CD4-positive, alpha-beta T cell treated with Interleukin-17A for 4 hours (primary cell): ENCODE measurements around the gene ADRA1B.
"Not testable (repeated sequence)": the region's sequence is repeated elsewhere in the genome, so short reads cannot be mapped to it uniquely, and the experiment has no call there.

Source experiments
- DNase-seq: peaks from one replicate; pipeline ENCODE4 v3.0.0-alpha.2; 2020; ENCODE audit warnings: mixed read lengths

The ADRA1B gene

DNA sequence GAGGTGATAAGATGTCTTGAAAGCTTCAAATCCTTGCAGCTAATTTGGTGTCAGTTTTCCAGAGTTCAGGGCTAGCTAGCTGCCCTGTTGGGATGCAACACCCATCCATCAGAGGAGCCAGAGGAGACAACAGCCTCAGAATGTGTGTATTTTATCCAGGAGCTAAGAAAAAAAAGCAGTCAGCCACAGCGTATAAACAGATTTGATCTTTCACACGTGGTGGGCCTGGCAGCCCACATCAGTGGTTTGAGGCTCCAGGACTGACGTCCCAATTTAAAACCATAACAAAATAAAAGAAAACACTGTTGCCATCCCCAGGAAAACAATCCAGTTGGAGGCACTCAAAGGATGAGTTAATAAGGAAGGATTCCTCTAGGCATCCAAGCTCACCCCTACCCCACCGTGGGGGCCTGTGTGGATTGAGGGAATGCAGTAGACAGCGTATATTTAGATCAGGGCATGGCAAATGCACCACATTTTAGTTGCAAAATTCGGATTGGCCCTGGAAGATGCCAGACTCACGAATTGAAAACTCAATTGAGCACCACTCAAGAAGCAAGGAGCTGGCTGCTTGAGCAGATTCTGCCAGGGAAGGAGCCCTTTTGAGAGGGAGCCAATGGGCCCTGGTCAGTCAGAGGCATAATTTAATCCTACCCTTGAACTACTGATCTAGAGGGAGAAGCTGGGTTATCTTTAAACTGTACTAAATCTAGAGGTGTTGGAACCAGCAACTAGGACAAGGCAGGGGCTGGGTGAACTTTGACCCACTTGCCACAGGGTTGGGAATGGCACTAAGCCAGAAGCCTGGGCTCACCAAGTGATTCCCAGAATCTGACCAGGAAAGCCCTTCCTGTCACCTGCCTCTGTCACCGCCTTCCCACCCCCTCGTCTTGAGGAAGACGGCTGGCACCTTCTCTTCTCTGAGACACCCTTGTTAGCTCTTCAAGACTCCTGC is 17.5 kb downstream of the ADRA1B start:
- no peak for DNase-seq

DNA sequence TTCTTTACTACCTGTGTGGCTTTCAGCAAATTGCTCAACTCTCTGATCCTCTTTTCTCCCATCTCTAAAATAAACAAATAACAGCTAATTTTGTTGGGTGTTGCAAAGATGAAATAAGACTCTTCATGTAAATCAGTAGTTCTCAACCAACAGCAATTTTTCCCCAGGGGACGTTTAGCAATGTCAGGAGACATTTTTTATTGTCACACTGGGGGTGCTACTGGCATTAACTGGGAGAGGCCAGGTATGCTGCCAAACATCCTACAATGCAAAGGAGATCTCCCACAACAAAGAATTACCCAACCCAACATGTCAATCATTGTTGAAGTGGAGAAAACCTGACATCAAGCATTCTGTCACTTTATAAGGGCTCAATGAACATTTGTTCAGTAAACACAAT is 19.7 kb downstream of the ADRA1B start:
- no peak for DNase-seq

DNA sequence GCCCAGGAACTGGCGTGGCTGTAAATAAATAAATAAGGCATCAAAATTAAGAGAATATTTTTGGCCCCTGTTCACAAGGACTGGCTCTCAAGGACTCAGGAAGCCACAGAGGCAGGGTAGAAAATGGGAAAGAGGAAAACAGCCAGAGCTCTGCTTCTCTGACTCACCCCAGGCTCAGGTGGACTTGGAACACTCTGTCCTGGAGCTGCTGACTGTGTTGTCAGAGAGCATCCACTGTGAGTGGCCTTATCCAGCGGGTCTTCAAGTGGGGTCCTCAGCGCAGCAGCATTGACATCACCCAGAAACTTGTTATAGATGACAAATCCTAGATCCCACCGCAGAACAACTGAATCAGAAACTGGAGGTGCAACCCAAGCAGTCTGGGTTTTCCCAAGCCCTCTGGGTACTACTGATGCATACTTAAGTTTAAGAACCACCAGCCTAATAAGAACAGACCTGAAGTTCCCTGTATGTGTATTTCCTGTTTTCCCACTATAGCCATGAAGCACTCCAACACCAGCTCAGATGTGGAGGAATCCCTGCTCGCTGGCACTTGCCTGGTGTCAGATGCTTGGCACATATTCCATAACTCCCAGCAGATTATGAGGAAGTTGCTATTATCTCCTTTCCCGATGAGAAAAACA is 20.5 kb downstream of the ADRA1B start:
- no peak for DNase-seq

DNA sequence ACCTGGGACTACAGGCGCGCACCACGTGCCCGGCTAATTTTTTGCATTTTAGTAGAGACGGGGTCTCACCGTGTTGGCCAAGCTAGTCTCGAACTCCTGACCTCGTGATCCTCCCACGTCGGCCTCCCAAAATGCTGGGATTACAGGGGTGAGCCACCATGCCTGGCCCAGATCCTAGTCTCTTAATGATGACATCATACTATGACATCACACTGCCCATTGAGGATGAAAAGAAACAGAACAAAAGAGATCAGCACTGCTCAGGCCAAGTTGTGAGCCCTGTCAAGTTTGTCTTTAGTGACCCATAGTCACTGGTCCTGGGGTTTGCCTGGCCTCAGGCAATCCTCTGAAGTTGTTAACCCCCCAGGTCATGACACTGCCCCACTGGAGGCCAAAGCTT is 21.3 kb downstream of the ADRA1B start:
- no peak for DNase-seq

DNA sequence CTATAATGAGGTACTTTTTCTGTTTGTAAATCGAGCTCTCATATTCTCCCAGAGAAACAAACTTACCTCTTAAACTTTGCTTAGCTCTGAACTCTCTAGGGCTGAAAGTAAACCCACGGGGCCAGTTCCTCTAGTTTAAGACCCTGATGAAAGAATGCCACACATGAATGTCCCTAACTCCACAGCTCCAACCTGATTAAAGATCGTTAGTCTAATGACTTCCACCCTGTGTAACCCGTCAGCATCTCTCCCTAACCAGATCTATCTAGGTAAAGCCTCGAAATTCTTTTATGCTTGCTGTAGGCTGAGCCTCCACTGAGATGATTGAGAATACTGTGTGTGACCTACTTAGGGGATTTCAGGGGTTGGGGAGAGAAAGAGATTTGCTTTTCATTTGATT is 27.0 kb downstream of the ADRA1B start:
- DNase-seq = no peak

DNA sequence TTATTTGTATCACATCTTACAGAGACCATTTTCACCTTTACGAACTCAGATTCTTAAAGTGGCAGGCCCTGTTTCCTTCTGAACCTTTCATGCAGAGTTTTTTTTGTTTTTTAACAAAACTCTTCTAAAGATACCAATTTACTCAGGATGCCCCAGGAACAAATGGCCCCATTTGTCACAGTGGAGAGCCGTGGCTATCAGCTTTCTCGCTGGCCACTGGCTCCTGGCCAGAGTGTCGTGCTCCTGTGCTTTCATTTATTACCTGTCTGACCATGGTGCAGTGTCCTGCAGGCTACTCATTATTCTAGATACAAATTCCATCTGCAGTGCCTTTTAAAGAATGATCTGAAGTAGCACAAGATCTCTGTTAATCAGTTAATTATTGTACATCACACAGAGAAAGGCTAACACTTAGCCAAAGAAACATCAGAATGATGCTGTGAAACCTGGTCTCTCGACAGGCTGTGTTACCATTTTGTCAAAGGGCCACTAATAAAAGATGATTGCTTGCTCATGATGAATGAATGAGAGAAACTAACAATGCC is 27.8 kb downstream of the ADRA1B start:
- DNase-seq = no peak

DNA sequence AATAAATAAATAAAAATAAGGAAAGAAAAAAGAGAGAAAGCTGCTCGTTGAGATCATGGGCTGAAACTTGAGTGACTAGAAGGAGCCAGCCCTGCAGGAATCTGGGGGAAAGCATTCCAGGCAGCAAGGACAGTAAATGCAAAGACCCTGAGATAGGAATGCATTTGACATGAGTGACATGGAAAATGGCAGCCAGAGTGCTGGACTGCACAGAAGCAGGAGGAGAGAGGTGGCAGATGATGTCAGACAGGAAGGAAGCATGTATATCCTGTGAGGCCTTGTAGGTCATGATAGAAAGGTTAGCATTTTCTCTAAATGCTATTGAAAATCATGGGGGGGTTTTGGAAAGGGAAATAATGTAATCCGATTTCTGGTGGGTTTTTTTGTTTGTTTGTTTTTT is 29.1 kb downstream of the ADRA1B start:
- DNase-seq = no peak

DNA sequence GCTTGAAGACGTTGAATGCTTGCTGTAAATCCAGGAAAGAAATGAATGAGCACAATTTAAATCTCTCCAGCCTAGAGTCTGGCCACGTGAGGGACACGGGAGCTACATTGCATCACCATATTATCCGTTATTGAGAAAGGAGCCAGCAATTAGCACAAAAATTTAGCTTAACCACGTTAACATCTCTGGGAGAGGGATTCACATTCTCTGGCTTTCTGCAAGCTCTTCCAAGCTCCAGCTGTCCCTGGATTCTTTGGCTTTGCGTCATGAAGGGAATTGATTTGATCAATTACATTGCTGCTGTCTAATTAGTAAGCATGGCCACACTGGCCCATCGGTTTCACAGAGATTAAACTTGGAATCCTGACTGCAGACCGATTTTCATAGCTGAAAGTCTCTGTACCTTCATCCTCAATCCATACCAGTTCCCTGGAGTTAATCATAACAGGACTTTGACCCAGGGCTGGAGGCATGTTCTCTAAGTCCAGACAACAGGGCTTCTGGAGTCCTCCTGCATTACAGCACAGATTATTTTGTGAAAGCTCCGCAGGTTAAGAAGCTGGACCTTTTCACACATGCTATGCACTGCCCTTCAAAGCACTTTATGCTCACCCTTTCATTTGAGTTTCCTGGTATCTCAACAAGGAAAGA is 31.6 kb downstream of the ADRA1B start:
- DNase-seq = no peak

DNA sequence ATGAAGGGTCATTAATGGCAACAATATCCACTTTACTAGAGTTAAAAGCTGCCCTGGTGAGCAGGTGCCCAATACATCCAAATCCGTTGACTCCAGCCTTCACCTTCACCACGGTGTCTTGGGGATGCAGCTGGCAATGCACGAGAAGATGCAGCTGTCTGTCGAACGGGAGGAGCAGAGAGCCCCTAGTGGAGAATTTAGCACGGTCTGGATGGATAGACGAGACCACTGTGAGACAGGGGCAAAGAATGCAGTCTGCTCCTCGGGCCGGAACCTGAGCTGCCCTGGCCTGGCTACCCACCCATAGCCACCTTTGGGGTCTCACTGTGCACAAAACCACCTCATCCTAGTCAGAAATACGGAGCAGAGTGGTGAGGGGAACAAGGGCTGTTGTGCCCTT is 35.1 kb downstream of the ADRA1B start:
- DNase-seq = no peak

DNA sequence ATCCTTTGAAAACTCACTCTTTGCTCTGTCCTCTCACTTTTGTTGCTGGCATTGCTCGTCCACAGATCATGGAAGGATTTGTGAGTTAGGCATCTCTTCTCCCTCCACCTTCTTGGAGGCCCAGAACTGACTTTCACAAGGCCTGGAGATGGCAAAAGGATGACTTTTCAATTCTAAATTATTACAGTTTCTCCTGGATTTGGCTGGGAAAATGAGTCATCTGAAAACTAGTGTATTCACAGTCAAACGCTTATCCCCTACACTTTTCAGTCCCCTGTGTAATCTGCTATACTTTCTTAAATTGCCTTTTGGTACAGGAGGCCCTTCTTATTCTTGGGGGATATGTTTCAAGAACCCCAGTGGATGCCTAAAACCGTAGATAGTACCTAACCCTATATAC is 35.6 kb downstream of the ADRA1B start:
- DNase-seq = no peak

DNA sequence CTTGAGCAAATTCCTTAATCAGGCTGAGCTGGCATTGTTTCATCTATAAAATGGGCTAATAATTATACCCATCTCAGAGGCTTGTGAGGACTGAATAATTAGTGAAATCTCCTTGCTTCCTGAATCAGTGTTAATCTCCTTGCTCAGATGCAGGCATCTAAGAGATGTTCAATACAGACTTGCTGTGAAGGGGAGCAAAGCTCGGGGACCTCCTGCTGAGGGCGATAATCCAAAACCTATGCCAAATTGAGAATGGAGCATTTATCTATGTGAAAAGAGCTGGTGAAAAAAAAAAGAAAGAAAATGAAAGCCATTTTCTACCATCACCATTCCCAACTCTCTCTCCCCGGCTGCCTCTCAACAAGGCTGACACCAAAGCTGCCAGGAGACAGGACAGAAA is 37.3 kb downstream of the ADRA1B start:
- DNase-seq = no peak

DNA sequence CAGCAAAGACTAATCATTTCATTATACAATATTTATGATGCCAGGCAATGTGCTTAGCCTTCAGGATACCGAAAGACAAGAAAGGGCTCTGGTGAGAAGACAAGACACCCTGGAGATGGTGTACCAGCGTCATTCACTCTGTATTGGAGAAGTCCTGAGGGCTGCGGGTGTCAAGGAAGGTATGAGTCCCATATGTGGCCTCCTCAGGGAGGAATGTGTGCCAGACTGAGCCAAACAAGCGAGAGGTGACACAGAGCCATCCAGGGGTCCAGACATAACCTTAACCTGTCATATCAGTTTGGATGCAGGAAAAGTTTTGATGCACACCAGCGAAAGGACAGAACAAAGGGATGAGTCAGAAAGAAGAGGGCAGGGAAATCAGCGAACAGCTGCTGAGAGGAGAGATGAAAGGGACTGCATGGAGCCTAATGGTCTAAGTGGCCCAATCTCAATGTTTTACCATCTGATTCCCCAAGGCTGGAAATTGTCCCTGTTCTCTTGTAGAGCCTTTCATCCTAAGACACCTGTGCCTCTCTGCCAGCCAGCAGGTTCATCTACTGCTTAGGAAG is 38.9 kb downstream of the ADRA1B start:
- no peak for DNase-seq

DNA sequence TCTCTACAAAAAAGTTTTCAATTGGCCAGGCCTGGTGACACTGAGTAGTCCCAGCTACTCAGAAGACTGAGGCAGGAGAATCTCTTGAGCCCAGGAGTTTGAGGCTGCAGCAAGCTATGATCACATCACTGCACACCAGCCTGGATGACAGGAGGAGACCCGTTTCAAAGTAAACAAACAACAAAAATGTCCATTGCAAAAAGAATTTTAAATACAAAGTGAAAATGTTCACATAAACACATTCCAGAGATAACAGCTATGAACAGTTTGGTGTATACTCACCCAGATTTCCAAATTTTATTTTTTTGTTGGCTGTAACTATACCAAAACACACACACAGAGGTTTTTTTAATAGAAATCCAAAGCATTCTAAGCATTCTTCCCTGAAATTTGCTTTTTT is 39.8 kb downstream of the ADRA1B start:
- DNase-seq = no peak

DNA sequence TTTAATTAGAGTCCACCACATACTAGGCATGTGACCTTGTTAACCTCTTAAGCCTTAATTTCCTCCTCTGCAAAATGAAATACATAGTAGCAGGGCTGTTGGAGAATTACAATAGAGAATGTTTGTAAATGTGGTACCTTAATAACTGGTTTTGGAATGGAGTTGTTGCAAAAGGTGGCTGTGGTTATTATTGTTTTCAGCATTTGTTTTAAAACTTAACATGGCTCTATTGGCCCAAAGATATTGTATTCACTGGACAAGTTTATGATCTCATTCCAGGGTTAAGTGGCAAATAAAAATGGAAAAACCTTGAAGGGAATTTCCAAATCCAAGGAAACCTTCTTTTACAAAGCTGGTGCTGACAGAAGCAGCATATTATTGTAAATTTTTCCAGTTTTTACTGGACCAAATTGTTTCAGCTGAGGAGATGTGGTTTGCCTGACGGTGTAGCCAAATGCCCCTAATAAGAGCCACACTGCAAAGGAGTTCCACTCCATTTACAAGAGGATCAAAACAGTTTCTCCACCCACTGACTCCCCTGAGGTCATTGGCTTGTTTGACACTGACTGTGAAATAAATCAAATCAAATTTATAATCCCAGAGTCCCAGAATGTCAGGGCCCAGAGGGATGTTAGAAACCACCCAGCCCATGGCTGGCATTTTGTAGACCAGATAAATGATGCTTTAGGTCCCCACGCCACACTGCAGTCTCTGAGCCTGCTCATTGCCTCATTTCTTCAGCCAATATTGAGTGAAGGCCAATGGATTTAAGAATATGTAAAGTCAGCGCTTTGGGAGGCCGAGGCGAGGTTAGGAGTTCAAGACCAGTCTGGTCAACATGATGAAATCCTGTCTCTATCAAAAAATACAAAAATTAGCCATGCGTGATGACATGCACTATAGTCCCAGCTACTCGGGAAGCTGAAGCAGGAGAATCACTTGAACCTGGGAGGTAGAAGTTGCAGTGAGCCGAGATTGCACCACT is 45.2 kb downstream of the ADRA1B start:
- DNase-seq = no peak

DNA sequence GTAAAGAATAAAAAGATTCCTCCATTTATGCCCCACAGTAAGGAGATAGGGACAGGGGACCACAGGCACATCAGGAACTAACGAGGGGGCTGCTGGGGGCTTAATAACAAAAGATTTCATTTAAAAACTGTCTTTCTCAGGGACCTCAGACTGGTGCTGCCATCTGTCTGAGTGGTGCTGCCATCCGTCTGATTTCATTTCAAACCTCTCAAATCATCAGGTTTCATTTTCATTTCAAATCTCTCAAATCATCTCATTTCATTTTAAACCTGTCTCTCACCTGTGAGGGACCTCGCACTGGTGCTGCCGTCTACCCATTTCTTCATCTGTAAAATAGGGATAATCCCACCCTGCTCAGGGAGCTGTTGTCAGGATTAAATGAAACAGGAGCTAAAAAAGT is 45.9 kb downstream of the ADRA1B start:
- DNase-seq = no peak

DNA sequence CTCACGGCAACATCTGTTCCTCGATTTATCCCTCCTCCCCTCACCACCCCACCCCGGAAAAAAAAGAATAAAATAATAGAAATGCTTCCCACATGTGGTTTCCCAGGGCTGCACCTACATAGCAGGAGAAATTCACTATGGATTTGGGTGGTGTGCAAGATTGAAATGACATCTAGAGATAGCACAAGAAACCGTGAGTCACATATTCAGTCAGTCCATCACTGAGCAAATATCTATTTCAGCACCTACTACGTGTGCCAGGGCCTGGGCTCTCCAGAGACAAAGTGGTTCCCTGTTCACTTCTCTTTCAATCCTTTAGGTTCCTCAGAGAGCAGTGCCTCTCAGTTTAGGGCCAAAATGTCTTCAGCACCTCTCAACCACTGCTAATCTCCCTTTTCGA is 47.7 kb downstream of the ADRA1B start:
- DNase-seq = no peak

DNA sequence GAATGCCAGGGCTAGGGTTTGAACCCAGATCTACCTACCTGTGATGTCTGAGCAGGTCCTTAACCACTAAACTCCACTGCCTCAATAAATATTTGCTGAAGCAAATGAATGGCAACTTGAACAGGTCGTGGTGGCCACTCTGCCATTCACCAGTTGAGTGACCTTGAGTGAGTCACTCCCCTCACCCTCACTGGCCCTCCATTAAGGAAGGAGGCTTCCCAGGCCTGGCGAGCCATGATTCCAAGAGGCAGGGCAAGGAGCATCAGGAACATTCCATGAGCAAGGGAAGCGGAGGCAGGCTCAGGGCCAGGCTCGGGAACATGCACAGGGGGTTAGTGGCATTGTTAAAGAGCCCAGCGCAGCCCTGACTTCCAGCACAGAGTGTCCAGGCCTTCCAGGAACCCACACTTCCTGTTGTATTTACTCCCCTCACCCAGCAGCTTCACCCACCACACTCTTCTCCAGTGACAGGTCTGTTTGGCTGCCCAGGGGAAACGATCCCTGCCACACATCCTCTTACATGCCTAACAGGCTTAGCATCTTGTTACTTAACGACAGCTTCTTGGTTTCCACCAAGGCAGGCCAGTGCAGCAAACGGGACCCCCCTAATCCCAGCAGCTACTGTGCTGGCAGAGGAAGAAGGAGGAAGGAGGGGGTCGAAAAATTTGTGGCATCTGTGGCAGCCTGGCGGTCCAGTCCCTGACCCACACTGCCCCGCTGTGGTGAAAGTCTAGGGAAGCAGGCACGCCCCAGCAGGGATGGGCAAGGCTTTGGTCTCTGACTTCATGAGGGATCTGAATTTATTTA is 49.0 kb downstream of the ADRA1B start:
- DNase-seq = peak; percentile 13

DNA sequence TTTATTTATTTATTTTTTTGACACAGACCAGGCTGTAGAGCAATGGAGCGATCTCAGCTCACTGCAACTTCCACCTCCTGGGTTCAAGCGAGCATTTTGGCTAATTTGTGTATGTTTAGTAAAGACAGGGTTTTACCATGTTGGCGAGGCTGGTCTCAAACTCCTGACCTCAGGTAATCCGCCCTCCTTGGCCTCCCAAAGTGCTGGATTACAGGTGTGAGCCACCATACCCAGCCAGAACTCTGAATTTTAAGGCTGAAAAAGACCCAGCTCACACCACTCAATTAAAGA is 49.5 kb downstream of the ADRA1B start:
- not testable (repeated sequence) for DNase-seq

DNA sequence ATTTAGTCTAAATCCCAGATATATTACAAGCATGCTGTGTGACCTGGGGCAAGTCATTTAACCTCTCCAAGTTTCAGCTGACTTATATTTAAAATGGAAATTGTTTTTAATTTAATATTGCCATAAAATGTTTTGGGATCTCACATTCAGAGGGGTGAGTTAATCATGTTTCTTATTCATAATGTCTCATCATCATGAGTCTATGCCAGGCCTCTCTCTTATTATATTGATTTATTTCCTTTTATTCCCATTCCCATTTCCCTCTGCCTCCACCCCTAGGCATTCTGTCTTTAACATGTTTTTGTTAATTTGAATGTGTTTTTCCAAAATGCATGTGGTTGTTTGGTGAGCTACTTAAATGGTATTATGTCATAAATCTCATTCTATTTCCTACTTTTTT is 53.7 kb downstream of the ADRA1B start:
- no peak for DNase-seq

DNA sequence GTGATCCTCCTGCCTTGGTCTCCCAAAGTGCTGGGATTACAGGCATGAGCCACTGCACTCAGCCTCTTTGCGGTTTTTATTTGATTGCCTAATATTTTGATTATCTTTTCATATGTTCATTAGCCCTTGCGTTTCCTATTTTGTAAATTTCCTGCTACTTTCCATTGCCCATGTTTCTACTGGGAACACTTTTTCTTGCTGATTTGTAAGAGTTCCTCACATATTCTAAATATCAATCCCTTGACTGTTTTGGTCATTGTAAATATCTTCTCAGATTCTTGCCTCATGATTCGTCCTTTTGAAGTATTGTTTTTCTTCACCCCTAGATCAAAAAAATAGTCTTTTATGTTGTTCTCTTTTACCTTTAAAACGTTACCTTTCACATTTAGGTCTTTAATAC is 54.8 kb downstream of the ADRA1B start:
- DNase-seq = no peak

DNA sequence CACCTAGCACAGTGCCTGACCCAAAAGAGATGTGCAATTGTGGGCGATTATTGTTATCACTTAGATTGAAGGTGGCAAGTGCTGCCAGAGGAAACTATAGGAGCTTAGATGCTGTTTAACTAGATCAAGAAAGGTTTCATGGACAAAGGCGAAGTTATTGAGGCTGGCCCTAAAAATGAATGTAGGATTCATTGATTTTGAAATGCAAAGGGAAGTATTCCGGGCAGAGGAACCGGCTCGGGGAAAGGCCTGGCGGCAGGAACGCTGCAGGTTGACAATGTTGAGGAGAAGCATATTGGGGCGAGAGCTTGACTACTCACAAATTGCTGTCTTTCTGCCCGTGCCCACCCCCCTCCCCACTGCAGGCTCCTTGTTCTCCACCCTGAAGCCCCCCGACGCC is 55.2 kb downstream of the ADRA1B start:
- no peak for DNase-seq
